SK-N-SH (cell line): ENCODE data around the gene TNFRSF11A.

Source experiments
- FOSL2 ChIP-seq: IDR thresholded peaks from 2 replicates; pipeline ENCODE4 v1.4.0; 2012; ENCODE audit warnings: low read depth, mild to moderate bottlenecking, moderate library complexity, borderline replicate concordance
- FOXJ3 ChIP-seq: sonication (generic); formaldehyde crosslinking; IDR thresholded peaks from 2 replicates; pipeline ENCODE4 v1.5.1; 2020; ENCODE audit warnings: mild to moderate bottlenecking, missing genetic modification reagents
- NFIC ChIP-seq: IDR thresholded peaks from 2 replicates; pipeline ENCODE4 v1.4.0; 2012; ENCODE audit warnings: borderline replicate concordance
- POLR2AphosphoS5 ChIP-seq: IDR thresholded peaks from 2 replicates; pipeline ENCODE4 v1.6.1; 2012; ENCODE audit warnings: low read depth, low read length
- RAD21 ChIP-seq: IDR thresholded peaks from 2 replicates; pipeline ENCODE4 v1.6.1; 2012; ENCODE audit warnings: mild to moderate bottlenecking, low read length
- RFX5 ChIP-seq: IDR thresholded peaks from 2 replicates; pipeline ENCODE4 v1.6.1; 2012; ENCODE audit warnings: mild to moderate bottlenecking, improper control_type of control experiment, low read length
- SIN3A ChIP-seq: IDR thresholded peaks from 2 replicates; pipeline ENCODE4 v1.6.1; 2012; ENCODE audit warnings: low read depth, mild to moderate bottlenecking, low read length, moderate library complexity, borderline replicate concordance
- TF ChIP-seq, protein P1 (sequence below): fragments of 200-600 bp; sonication (generic); IDR thresholded peaks from 2 replicates; pipeline ENCODE4 v1.6.1; 2017; ENCODE audit warnings: antibody characterized with exemption, mild to moderate bottlenecking, moderate library complexity
- TF ChIP-seq, protein P2 (sequence below): IDR thresholded peaks from 2 replicates; pipeline ENCODE4 v1.4.0; 2012; ENCODE audit warnings: low read depth, borderline replicate concordance

- TF ChIP-seq POLR2AphosphoS5, result no peak
- no peak for TF ChIP-seq FOXJ3 (CRISPR knock-in tag)
- TF ChIP-seq, protein P1, sequence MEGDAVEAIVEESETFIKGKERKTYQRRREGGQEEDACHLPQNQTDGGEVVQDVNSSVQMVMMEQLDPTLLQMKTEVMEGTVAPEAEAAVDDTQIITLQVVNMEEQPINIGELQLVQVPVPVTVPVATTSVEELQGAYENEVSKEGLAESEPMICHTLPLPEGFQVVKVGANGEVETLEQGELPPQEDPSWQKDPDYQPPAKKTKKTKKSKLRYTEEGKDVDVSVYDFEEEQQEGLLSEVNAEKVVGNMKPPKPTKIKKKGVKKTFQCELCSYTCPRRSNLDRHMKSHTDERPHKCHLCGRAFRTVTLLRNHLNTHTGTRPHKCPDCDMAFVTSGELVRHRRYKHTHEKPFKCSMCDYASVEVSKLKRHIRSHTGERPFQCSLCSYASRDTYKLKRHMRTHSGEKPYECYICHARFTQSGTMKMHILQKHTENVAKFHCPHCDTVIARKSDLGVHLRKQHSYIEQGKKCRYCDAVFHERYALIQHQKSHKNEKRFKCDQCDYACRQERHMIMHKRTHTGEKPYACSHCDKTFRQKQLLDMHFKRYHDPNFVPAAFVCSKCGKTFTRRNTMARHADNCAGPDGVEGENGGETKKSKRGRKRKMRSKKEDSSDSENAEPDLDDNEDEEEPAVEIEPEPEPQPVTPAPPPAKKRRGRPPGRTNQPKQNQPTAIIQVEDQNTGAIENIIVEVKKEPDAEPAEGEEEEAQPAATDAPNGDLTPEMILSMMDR, result no peak
- TF ChIP-seq FOSL2, result no peak
- TF ChIP-seq SIN3A, result no peak
- no peak for TF ChIP-seq RFX5
- TF ChIP-seq, protein P2, sequence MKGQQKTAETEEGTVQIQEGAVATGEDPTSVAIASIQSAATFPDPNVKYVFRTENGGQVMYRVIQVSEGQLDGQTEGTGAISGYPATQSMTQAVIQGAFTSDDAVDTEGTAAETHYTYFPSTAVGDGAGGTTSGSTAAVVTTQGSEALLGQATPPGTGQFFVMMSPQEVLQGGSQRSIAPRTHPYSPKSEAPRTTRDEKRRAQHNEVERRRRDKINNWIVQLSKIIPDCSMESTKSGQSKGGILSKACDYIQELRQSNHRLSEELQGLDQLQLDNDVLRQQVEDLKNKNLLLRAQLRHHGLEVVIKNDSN, result no peak
- no peak for TF ChIP-seq RAD21
- TF ChIP-seq NFIC, result no peak
These were observed 1.5 kb upstream of the TNFRSF11A start for GRCh38 chr18:62323483-62324180.
